Stomach (tissue), 4 donors: Measurements from ENCODE around the gene SLC1A1.

ENCODE experiments used
- CTCF ChIP-seq, 7 experiments: fragments of 450-650 bp in 4 of 7; fragments of 200-600 bp in 3 of 7; sonication (generic) in 3 of 7; IDR thresholded peaks; one replicate each; pipeline ENCODE4 v1.5.1; 2016 to 2019; ENCODE audit warnings: antibody characterized with exemption in 7 of 7, control low read depth in 2 of 7, mild to moderate bottlenecking in 1 of 7
- EP300 ChIP-seq: sonication (generic); formaldehyde crosslinking; IDR thresholded peaks from one replicate; pipeline ENCODE4 v1.6.1; 2017; ENCODE audit warnings: antibody characterized with exemption
- POLR2A ChIP-seq, 4 donors: fragments of 450-650 bp; IDR thresholded peaks; one replicate each; pipeline ENCODE4 v1.6.1; 2016; ENCODE audit warnings: antibody characterized with exemption in 4 of 4, control low read depth in 2 of 4, mild to moderate bottlenecking in 1 of 4, moderate library complexity in 1 of 4
- POLR2AphosphoS5 ChIP-seq, 3 donors: sonication (generic); formaldehyde crosslinking; IDR thresholded peaks; one replicate each; pipeline ENCODE4 v1.6.1; 2016; ENCODE audit warnings: antibody characterized with exemption in 3 of 3

DNA sequence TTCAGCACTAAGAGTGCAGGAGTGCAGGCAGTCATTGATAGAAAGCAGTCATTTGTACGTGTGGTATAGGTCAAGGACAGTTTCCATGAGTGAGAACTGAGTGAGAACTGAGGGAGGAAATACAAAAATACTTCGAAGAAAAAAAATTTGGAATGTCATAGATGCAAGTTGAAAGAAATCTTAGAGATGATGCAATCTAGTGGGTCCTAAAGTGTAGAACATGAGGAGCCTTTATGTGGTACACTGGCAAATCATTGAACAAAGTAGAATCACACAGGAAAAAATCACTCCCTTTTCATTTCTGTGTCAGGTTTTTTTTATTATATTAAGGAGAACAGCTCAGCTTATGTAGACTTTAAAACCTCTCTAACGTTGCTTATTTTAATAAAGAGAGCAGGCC, 26.4 kb upstream of the SLC1A1 start:
- TF ChIP-seq POLR2A (IDR thresholded peaks at IDR 0.05) (no peak), CTCF (IDR thresholded peaks at IDR 0.05) (no peak), EP300 (no peak), POLR2AphosphoS5 (IDR thresholded peaks at IDR 0.05) (no peak)
